ENCODE measurements around the gene DHRS2.
"Not testable (repeated sequence)": the region's sequence is repeated elsewhere in the genome, so short reads cannot be mapped to it uniquely, and the experiment has no call there.

Gene DHRS2

DNA sequence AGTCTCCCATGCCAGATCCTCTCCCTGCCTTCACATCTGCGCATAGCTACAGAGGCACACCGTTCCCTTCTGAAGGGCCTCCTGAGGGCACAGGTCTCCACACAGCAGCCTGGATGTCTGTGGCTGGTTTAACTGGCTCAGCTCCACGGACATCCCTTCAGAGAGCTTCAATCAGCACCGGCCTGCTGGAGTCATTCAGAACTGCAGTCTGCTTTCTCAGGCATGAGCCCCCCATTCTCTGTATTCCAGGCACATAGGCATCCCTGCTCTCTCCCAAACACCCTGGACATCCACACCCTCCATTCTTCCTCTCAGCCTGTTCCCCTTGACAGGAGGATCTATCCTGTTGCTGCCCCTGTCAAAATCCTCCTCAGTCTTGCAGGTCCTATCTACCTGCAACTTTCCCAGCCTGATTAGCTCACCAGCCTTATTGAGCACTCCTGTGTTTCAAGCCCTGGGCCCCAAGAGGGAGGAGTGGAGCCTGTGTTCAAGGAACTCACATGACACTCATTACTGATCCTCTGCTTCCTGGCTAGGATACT lies 2.9 kb upstream of the DHRS2 start:
- no peak for DNase-seq (ENCODE audit: low read depth)

- DNase-seq (ENCODE audit: low read depth), result not testable (repeated sequence)
Measured at GRCh38 chr14:23634698-23635412, 1.3 kb upstream of the DHRS2 start.

DNA sequence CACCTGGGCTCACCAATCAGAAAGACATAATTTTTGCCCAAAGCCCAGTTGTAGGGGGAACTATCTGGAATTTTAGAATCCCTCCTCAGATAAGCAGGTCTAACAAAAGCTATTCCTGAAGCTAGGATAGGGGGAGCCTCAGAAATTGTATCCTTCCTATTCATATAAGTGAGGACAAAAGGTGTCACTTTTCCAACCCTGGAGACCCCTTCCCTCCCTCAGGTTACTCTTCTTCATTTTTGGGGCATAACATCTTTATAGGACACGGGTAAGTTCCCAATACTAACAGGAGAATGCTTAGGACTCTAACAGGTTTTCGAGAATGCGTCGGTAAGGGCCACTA lies 1.1 kb downstream of the DHRS2 start:
- not testable (repeated sequence) for DNase-seq (ENCODE audit: low read depth)

- not testable (repeated sequence) for DNase-seq (ENCODE audit: low read depth)
Measured at GRCh38 chr14:23637655-23638413, 1.7 kb downstream of the DHRS2 start.

- DNase-seq (ENCODE audit: low read depth), result no peak
Measured at GRCh38 chr14:23638414-23639047, 2.4 kb downstream of the DHRS2 start.

DNA sequence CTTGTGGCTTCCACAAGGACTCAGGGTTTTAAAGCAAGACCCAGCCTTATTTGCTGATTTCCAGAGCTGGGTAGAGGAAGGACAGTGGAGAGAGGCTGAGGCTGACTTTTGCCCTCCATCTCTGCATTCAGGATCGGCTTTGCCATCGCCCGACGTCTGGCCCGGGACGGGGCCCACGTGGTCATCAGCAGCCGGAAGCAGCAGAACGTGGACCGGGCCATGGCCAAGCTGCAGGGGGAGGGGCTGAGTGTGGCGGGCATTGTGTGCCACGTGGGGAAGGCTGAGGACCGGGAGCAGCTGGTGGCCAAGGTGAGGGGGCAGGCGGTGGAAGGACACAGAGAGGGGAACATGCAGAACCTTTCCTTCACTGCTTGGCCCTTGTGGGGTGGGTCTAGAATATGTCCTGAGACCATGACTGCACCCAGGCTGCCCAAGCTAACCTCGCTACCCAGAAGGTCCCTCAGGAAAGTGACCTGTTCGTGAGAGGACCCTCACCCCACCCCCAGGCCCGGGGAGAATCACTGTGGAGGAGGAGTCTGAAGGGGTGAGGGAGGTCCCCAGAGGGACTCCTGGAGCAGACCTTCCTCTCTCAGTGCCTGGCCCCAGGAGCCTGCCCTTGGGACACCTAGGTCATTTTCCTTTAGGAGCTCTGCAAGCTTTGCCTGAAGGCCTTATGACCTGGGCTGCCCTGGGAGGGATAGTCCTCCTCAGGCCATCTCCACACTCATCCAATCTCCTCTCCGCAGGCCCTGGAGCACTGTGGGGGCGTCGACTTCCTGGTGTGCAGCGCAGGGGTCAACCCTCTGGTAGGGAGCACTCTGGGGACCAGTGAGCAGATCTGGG lies 3.1 kb downstream of the DHRS2 start:
- no peak for DNase-seq (ENCODE audit: low read depth)

- DNase-seq (ENCODE audit: low read depth), result no peak
Measured at GRCh38 chr14:23639891-23640523, 3.8 kb downstream of the DHRS2 start.

- DNase-seq (ENCODE audit: low read depth), result no peak
Measured at GRCh38 chr14:23640524-23641141, 4.5 kb downstream of the DHRS2 start.

DNA sequence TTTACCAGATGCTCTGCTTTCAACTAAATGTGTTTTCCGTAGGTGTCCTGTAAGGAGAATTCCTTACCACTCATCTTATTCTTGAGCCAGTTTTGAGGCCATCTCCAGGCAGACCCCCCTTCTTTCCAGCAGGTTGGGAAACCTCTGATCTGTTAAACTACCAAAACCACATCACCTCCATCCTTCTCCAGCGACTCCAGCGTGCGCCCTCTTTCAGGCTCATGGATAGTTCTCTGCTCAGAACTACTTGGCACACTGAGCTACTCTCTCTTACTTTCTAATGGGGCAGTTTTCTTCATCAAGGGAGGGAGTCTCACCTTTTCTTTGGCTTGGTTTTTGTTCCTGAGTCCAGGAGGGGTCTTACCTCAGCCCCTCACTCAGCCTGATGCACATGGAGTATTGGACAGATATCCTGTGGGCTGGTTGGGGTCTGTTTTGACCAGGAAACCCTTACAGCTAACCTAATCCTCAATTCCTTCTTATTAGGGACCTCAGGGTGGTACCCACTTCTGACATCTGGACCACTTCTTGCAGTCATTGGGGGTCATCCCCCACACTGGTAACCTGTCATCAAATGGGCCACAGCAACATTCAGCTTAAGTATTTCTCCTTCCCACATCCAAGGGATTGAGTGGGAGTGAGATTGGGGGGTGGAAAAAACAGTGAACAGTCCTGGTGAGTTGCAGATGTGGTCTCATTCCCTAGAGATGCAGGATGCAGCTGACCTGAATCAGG lies 5.2 kb downstream of the DHRS2 start:
- no peak for DNase-seq (ENCODE audit: low read depth)

DNA sequence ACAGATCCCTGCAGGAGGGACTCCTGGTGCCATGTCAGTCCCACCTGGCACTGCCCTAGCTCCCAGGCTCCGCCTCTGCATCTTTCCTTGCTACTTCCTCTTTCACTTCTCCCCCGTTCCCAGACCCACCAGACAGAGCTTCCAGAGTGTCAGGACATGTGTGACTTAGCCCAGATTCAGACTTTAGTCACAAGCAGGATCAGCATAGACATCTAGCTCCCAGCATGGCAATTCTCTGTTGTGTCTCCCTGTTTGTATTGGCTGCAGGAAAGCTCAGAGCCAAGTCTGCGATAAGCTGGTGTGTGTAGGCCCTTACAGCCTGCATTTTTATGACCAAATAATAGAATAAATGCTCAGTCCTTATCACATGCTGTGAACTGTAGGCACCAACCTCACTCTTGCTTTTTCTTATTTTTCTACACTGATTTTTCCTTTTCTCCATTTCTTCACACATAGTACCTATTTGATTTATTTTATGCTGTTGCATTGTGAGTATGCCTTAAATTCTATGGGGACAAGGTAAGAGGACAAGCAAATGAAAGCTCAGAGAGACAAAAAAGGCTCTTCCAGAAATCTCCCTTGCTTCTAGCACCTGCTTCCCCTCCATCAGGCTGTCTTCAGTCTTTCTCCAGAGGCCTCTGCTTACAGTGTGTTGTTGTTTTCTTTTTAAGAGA lies 5.9 kb downstream of the DHRS2 start:
- DNase-seq (ENCODE audit: low read depth), result no peak

DNA sequence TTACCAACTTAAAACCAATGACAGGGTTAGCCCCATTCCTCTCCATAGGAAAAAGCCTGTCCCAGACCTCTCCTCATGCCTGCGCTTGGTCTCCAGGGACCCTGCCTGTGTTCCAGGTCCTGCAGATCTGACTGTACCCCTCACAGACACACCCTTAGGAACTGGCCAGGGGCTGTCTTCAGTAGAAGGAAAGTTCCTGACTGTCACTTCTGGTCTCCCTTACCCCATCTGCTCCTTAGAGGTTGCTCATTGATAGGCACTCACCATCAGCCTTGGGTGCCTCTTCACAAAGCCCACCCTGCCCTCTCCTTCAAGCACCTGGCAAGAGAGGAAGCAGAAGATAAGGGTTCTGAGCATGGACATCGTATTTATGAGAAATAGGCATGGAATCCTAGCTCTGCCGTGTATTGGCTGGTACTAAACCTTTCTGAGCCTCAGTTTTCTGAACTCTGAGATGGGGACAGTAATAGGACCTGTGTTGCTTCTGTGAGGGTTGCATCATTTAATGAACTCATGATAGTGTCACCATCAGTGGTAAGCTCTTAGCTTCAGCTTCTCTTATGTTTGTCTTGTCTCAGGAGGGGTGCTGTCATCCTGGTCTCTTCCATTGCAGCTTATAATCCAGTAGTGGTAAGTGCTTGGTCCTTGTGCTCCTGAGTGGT lies 7.5 kb downstream of the DHRS2 start:
- DNase-seq (ENCODE audit: low read depth), result no peak

DNA sequence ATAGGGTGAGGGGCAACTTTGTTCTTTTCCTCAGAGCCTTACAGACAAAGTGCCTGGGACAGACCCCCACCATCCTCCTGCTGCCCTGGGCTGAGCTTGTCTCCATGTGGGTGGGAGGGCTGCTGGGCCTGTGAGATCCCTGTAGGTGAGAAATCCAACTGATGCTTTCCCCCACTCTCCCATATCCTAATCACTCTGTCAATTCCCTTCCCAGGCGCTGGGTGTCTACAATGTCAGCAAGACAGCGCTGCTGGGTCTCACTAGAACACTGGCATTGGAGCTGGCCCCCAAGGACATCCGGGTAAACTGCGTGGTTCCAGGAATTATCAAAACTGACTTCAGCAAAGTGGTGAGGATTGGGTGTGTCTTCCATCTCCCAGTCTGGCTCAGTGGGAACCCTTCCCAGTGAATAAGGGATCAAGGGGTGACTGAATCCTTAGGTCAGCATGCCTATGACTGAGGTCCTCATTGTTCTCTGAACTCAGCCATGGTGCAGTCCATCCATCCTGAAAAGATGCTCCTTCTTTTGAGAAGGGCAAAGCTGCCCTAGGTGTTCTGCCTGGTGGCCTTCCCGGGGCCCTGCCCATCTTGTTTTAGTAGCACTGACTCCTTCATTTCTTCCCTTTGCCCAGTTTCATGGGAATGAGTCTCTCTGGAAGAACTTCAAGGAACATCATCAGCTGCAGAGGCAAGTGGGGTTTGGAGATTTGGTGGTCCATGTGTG lies 8.2 kb downstream of the DHRS2 start:
- DNase-seq (ENCODE audit: low read depth), result no peak

DNA sequence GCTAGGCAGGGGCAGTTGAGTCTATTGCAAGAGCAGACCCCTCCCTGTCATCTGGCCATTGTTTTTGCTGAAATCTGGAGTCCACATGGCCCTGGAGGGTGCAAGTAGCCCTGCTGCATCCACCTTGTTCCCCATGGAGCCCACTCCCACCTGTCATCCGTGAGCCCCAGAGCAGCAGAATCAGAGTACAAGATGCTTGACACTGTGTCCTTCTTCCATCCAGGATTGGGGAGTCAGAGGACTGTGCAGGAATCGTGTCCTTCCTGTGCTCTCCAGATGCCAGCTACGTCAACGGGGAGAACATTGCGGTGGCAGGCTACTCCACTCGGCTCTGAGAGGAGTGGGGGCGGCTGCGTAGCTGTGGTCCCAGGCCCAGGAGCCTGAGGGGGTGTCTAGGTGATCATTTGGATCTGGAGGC lies 8.8 kb downstream of the DHRS2 start:
- DNase-seq (ENCODE audit: low read depth), result no peak

DNA sequence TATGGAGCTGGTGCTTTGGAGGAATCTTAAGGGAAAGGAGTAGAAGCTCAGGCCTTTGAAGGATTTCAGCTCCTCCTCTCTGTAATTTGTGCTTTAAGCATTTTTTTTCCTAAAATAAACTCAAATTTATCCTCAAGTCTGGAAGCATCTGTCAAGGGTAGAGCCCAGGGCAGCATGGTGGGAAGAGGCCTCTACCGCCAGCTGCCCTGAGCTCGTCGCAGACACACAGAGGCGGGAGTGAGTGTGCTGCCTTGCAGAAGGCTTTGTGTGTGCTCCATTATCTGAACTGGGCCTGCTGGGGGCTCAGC lies 9.3 kb downstream of the DHRS2 start:
- no peak for DNase-seq (ENCODE audit: low read depth)

DNA sequence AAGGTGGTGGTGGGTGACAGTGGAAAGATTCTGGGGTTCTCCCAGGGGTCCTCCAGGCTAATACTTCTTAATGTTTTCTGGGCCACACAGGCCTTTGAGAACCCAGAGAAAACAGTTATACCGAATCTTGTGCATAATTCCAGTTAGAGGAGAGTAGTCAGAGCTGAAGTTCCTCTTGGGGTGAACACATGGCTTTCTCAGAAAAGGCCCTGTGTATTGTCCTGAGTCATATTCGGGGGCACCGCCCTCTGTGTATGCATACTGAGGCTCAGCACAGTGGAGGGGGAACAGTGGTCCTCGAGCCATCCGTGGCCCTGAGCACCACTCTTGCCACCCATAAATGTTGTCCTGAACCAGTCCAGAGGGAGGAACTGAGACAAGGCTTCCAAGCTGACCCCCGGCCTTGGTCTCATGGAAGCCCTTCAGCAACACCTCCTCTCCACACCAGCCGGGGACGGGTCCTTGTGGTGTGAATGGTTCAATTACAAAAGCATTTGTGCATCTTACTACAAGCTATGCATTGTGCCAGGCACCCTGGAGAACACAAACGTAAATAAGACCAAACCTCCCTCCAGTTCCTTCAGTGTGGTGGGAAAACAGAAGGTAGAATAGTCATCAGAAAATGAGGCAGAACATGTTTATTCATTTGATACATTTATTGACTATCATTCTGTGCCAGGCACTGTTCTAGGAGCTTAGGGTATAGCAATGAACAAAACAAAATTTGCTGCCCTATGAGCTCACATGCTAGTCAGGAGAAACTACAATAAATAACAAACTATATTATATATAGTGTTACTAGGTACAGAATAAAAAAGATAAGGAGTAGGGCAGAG lies 9.9 kb downstream of the DHRS2 start:
- no peak for DNase-seq (ENCODE audit: low read depth)

DNA sequence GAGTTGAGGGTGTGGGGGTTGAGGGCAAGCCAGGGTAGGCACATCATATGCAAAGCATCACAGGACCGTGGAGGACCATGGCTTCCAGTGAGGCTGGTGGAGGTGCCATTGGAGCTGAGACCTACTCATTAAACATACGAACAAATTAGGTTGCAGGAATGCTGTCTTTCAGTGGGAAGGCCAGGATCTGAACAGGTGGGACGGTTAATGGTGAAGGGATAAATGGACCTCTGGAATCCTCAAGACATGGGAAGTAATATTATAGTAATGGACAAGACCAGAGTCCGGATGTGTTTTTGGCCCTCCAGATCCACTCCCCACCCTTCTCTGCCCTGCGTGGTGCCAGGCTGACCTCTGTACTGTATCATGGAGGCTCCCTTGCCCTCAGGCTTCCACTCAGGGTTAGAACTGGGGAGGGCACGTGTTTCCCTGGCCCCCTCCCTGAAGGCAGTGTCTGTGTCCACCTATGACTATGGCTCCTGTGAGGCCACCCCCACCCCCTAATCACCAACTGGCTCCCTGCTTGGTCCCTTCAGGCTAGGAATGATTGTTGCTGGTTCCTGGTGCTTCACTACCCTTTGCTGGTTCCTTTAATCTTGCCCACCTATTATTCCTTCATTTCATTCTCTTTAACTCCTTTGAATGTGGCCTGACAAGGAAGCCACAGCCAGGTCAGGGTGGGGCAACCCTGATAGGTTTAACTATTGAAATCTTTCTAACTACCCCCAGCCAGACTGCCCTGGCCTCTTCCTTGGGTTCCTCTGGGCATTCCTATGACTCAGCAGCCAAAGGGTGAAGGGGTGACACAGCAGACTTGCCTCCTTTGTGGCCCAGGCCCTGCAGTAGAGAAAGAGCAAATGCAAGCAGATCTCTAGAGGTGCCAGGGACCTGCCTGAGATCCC lies 10.7 kb downstream of the DHRS2 start:
- no peak for DNase-seq (ENCODE audit: low read depth)

DNA sequence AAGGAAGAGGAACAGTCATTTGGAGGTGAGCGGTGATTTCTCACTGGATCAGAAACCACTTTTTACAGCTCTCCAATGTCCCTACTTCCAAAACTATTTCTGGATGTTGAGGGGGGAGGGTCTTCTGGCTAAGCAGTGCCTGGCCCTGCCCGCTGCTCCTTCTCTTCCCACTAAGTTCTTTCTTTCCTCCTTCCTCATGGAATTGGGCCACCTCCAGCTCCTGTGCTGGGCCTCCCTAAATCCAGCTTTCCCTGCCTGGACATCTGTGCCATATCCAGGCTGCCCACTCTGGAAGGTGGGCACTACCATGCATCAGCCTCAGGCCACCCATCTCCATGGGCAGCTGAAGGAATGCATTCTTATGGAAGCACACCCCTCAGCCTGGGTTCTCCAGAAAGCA lies 11.5 kb downstream of the DHRS2 start:
- no peak for DNase-seq (ENCODE audit: low read depth)

Measured in stimulated activated CD8-positive, alpha-beta memory T cell treated with anti-CD3 and anti-CD28 coated beads, Interleukin-15, amount 100 ng/mL, for 1 hour (primary cell).